ENCODE data around the gene ELOVL5.

The ELOVL5 gene

DNA sequence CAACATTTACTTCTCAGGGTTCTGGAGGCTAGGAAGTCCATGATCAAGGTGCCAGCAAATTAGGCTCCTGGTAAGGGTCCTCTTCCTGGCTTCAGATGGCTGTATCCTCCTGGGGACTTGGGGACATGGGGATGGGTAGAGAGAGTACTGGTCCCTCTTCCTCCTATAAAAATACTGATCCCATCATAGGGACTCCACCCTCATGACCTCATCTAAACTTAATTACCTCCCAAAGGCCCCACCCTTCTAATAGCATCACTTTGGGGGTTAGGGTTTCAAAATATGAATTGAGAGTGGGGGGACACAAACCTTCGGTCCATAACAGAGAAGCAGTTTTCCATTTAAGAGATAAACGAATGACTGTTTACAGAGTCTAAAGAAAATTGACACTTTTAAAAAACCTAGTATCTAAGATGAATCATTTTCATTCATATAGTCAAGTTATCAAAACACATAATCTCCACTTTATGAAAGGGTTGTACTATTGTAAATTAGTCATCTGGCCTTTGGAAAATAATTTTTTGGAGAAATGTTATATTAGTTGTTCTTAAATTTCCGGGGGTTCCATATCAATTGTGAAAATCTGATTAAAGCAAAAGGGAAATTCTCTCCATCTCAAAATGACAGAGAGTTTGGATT, 33.5 kb downstream of the ELOVL5 start:
- H3K79me1 ChIP-seq (ENCODE audit: low read depth, low read length) = peaks cover 3% of the 10 kb centered on the region
- WGBS, 2 donors (ENCODE audit: extremely low coverage in 2 of 2, insufficient read length in 2 of 2, insufficient replicate concordance in 1 of 2) = no CpG with 5 or more reads among the region's 3 CpGs
- H2AK5ac ChIP-seq (ENCODE audit: low read depth, low read length) = no peak overlapping the region
- H3K4me2 ChIP-seq (ENCODE audit: insufficient read depth, low read length, poor library complexity, severe bottlenecking) = no peak overlapping the region
- no peak overlapping the region for H3K4ac ChIP-seq (ENCODE audit: low read length)
- peaks cover 0 to 10% of the 10 kb centered on the region in 2 donors for H3K9me3 ChIP-seq (replicated peaks in 1 of 2; ENCODE audit: control insufficient read depth in 2 of 2, insufficient read depth in 1 of 2, low read depth in 1 of 2, low read length in 2 of 2)
- peaks cover 0 to 3% of the 10 kb centered on the region in 2 donors for H3K4me1 ChIP-seq (ENCODE audit: control insufficient read depth in 2 of 2, insufficient read depth in 1 of 2, low read depth in 1 of 2, low read length in 2 of 2)
- H3K23ac ChIP-seq (ENCODE audit: low read depth, low read length, poor library complexity) = no peak overlapping the region
- H4K91ac ChIP-seq (ENCODE audit: low read depth, low read length, poor library complexity) = no peak overlapping the region
- no peaks in the 10 kb centered on the region for H3K27me3 ChIP-seq (ENCODE audit: control insufficient read depth in 3 of 3, insufficient read depth in 3 of 3, low read depth in 1 of 3, low read length in 3 of 3)
- peaks cover 0 to 34% of the 10 kb centered on the region in 2 donors for H3K36me3 ChIP-seq (replicated peaks in 1 of 2; ENCODE audit: control insufficient read depth in 2 of 2, insufficient read depth in 2 of 2, low read length in 2 of 2)
- H3K14ac ChIP-seq (ENCODE audit: low read length) = no peak overlapping the region
- no peak overlapping the region for H4K8ac ChIP-seq (ENCODE audit: low read depth, low read length)
- no peak overlapping the region for H2BK5ac ChIP-seq (ENCODE audit: low read length)
- no peak overlapping the region for H2BK12ac ChIP-seq (ENCODE audit: low read length)
- H3K4me3 ChIP-seq (ENCODE audit: low read length in 2 of 2) = no peak overlapping the region
- DNase-seq (ENCODE audit: low spot score) = no peak
- no peak overlapping the region for H3K18ac ChIP-seq (ENCODE audit: low read length)
- H2BK15ac ChIP-seq (ENCODE audit: low read length) = no peak overlapping the region
- no peak overlapping the region for H2AFZ ChIP-seq (ENCODE audit: low read length)
- no peak overlapping the region for H2BK120ac ChIP-seq (ENCODE audit: low read depth, low read length)
- no peak overlapping the region for H3K27ac ChIP-seq (replicated peaks; ENCODE audit: low read length)
- no peak overlapping the region for H3K9ac ChIP-seq (ENCODE audit: low read depth, low read length, poor library complexity)

DNA sequence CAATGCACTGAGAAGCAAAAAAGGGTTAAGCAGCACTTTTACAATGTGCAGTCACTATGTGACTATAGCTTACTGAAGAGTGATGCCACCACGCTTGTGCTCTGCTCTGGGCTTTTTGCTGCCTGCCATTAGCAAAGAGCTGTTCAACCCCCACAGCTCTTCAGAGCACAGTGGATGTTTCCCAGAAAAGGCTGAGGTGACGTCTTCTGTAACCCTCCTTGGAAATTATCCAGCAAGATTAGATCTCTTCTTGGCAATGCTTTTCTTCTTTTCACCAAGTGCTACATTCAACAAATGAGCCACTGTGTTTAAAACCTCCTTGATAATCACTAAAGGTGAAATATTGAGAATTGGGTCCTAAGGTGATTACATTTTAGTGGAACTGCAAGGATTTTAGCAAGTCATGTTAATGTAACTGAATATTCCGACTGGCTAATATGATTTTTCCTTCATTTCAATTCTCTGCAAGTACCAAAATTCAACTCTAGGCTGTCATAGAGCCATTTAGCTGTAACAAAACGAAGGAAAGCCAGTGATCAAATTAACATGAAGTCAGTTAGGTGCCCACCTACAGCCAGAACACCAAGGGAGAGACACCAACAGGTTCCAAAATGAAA, 34.9 kb downstream of the ELOVL5 start:
- Histone ChIP-seq H3K18ac (ENCODE audit: low read length) (no peak overlapping the region), H2BK12ac (ENCODE audit: low read length) (no peak overlapping the region), H3K4ac (ENCODE audit: low read length) (no peak overlapping the region), H2BK15ac (ENCODE audit: low read length) (no peak overlapping the region), H4K91ac (ENCODE audit: low read depth, low read length, poor library complexity) (no peak overlapping the region), H3K79me1 (ENCODE audit: low read depth, low read length) (peaks cover 7% of the 10 kb centered on the region), H3K4me1 (ENCODE audit: control insufficient read depth in 2 of 2, insufficient read depth in 1 of 2, low read depth in 1 of 2, low read length in 2 of 2) (peaks cover 0 to 9% of the 10 kb centered on the region in 2 donors), H3K9ac (ENCODE audit: low read depth, low read length, poor library complexity) (no peak overlapping the region), H2AK5ac (ENCODE audit: low read depth, low read length) (no peak overlapping the region), H3K9me3 (replicated peaks in 1 of 2; ENCODE audit: control insufficient read depth in 2 of 2, insufficient read depth in 1 of 2, low read depth in 1 of 2, low read length in 2 of 2) (peaks cover 0 to 10% of the 10 kb centered on the region in 2 donors), H3K27me3 (ENCODE audit: control insufficient read depth in 3 of 3, insufficient read depth in 3 of 3, low read depth in 1 of 3, low read length in 3 of 3) (no peaks in the 10 kb centered on the region), H2BK120ac (ENCODE audit: low read depth, low read length) (no peak overlapping the region), H4K8ac (ENCODE audit: low read depth, low read length) (no peak overlapping the region), H3K4me3 (ENCODE audit: low read length in 2 of 2) (no peak overlapping the region), H3K4me2 (ENCODE audit: insufficient read depth, low read length, poor library complexity, severe bottlenecking) (no peak overlapping the region), H3K23ac (ENCODE audit: low read depth, low read length, poor library complexity) (no peak overlapping the region), H3K36me3 (replicated peaks in 1 of 2; ENCODE audit: control insufficient read depth in 2 of 2, insufficient read depth in 2 of 2, low read length in 2 of 2) (peaks cover 0 to 38% of the 10 kb centered on the region in 2 donors), H2BK5ac (ENCODE audit: low read length) (no peak overlapping the region), H3K14ac (ENCODE audit: low read length) (no peak overlapping the region), H2AFZ (ENCODE audit: low read length) (no peak overlapping the region), H3K27ac (replicated peaks; ENCODE audit: low read length) (no peak overlapping the region)
- DNase-seq (ENCODE audit: low spot score) = no peak
- no CpG with 5 or more reads among the region's 4 CpGs for WGBS, 2 donors (ENCODE audit: extremely low coverage in 2 of 2, insufficient read length in 2 of 2, insufficient replicate concordance in 1 of 2)

GRCh38 chr6:53312355-53312754, 36.4 kb downstream of the ELOVL5 start:
- no peak overlapping the region for H3K27ac ChIP-seq (replicated peaks; ENCODE audit: low read length)
- H4K91ac ChIP-seq (ENCODE audit: low read depth, low read length, poor library complexity) = no peak overlapping the region
- H3K4me1 ChIP-seq (ENCODE audit: control insufficient read depth in 2 of 2, insufficient read depth in 1 of 2, low read depth in 1 of 2, low read length in 2 of 2) = peaks cover 0 to 9% of the 10 kb centered on the region in 2 donors
- no peak overlapping the region for H3K4me3 ChIP-seq (ENCODE audit: low read length in 2 of 2)
- no peak overlapping the region for H2BK5ac ChIP-seq (ENCODE audit: low read length)
- peaks cover 0 to 40% of the 10 kb centered on the region in 2 donors for H3K36me3 ChIP-seq (replicated peaks in 1 of 2; ENCODE audit: control insufficient read depth in 2 of 2, insufficient read depth in 2 of 2, low read length in 2 of 2)
- no peak overlapping the region for H3K23ac ChIP-seq (ENCODE audit: low read depth, low read length, poor library complexity)
- no peak overlapping the region for H3K18ac ChIP-seq (ENCODE audit: low read length)
- no peak overlapping the region for H2BK15ac ChIP-seq (ENCODE audit: low read length)
- H2BK120ac ChIP-seq (ENCODE audit: low read depth, low read length) = no peak overlapping the region
- peaks cover 0 to 14% of the 10 kb centered on the region in 2 donors for H3K9me3 ChIP-seq (replicated peaks in 1 of 2; ENCODE audit: control insufficient read depth in 2 of 2, insufficient read depth in 1 of 2, low read depth in 1 of 2, low read length in 2 of 2)
- no peak overlapping the region for H3K14ac ChIP-seq (ENCODE audit: low read length)
- WGBS, 2 donors (ENCODE audit: extremely low coverage in 2 of 2, insufficient read length in 2 of 2, insufficient replicate concordance in 1 of 2) = no CpG with 5 or more reads among the region's 2 CpGs
- no peak overlapping the region for H4K8ac ChIP-seq (ENCODE audit: low read depth, low read length)
- no peak overlapping the region for H3K4ac ChIP-seq (ENCODE audit: low read length)
- no peak overlapping the region for H2AK5ac ChIP-seq (ENCODE audit: low read depth, low read length)
- DNase-seq (ENCODE audit: low spot score) = no peak
- H3K4me2 ChIP-seq (ENCODE audit: insufficient read depth, low read length, poor library complexity, severe bottlenecking) = no peak overlapping the region
- H3K79me1 ChIP-seq (ENCODE audit: low read depth, low read length) = peaks cover 7% of the 10 kb centered on the region
- no peak overlapping the region for H2AFZ ChIP-seq (ENCODE audit: low read length)
- no peak overlapping the region for H2BK12ac ChIP-seq (ENCODE audit: low read length)
- H3K9ac ChIP-seq (ENCODE audit: low read depth, low read length, poor library complexity) = no peak overlapping the region
- no peaks in the 10 kb centered on the region for H3K27me3 ChIP-seq (ENCODE audit: control insufficient read depth in 3 of 3, insufficient read depth in 3 of 3, low read depth in 1 of 3, low read length in 3 of 3)

DNA sequence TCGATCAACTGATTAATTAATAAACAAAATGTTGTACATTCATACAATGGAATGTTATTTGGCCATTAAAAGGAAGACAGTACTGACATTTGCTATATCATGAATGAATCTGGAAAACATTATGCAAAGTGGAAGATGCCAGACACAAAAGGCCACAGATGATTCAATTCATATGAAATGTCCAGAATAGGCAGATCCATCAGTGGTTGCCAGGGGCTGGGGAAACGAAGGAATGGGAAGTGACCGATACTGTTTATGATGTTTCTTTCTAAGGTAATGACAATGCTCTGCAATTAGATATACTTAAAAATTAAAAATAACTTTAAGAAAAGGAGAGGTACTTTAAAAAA, 37.2 kb downstream of the ELOVL5 start:
- H4K91ac ChIP-seq (ENCODE audit: low read depth, low read length, poor library complexity) = no peak overlapping the region
- no CpG with 5 or more reads among the region's 3 CpGs for WGBS, 2 donors (ENCODE audit: extremely low coverage in 2 of 2, insufficient read length in 2 of 2, insufficient replicate concordance in 1 of 2)
- H2BK5ac ChIP-seq (ENCODE audit: low read length) = no peak overlapping the region
- no peaks in the 10 kb centered on the region for H3K27me3 ChIP-seq (ENCODE audit: control insufficient read depth in 3 of 3, insufficient read depth in 3 of 3, low read depth in 1 of 3, low read length in 3 of 3)
- no peak overlapping the region for H2BK12ac ChIP-seq (ENCODE audit: low read length)
- no peak overlapping the region for H3K4ac ChIP-seq (ENCODE audit: low read length)
- no peak overlapping the region for H3K9ac ChIP-seq (ENCODE audit: low read depth, low read length, poor library complexity)
- no peak overlapping the region for H2BK120ac ChIP-seq (ENCODE audit: low read depth, low read length)
- peaks cover 0 to 9% of the 10 kb centered on the region in 2 donors for H3K4me1 ChIP-seq (ENCODE audit: control insufficient read depth in 2 of 2, insufficient read depth in 1 of 2, low read depth in 1 of 2, low read length in 2 of 2)
- no peak overlapping the region for H3K14ac ChIP-seq (ENCODE audit: low read length)
- no peak overlapping the region for H3K23ac ChIP-seq (ENCODE audit: low read depth, low read length, poor library complexity)
- H2AK5ac ChIP-seq (ENCODE audit: low read depth, low read length) = no peak overlapping the region
- peaks cover 0 to 44% of the 10 kb centered on the region in 2 donors for H3K36me3 ChIP-seq (replicated peaks in 1 of 2; ENCODE audit: control insufficient read depth in 2 of 2, insufficient read depth in 2 of 2, low read length in 2 of 2)
- no peak overlapping the region for H2AFZ ChIP-seq (ENCODE audit: low read length)
- H3K18ac ChIP-seq (ENCODE audit: low read length) = no peak overlapping the region
- DNase-seq (ENCODE audit: low spot score) = no peak
- H4K8ac ChIP-seq (ENCODE audit: low read depth, low read length) = no peak overlapping the region
- no peak overlapping the region for H3K4me2 ChIP-seq (ENCODE audit: insufficient read depth, low read length, poor library complexity, severe bottlenecking)
- peaks cover 7% of the 10 kb centered on the region for H3K79me1 ChIP-seq (ENCODE audit: low read depth, low read length)
- no peak overlapping the region for H3K27ac ChIP-seq (replicated peaks; ENCODE audit: low read length)
- H3K4me3 ChIP-seq (ENCODE audit: low read length in 2 of 2) = no peak overlapping the region
- no peak overlapping the region for H2BK15ac ChIP-seq (ENCODE audit: low read length)
- H3K9me3 ChIP-seq (replicated peaks in 1 of 2; ENCODE audit: control insufficient read depth in 2 of 2, insufficient read depth in 1 of 2, low read depth in 1 of 2, low read length in 2 of 2) = peaks cover 0 to 21% of the 10 kb centered on the region in 2 donors
